HepG2 (cell line): ENCODE measurements around the gene BSND. TPM values are rescaled to one million over a fixed set of nuclear protein-coding genes. Genes with fewer than 3 reads are reported as not detected.

Experiments used
- CBX5 ChIP-seq: sonication (generic); formaldehyde crosslinking; IDR thresholded peaks from 2 replicates; pipeline ENCODE4 v1.4.0; 2020; ENCODE audit warnings: missing genetic modification reagents, borderline replicate concordance
- DRAP1 ChIP-seq: IDR thresholded peaks from 2 replicates; pipeline ENCODE4 v1.6.1; 2016; ENCODE audit warnings: missing genetic modification reagents, missing compliant biosample characterization
- EEA1 ChIP-seq: sonication (generic); formaldehyde crosslinking; IDR thresholded peaks from 2 replicates; pipeline ENCODE4 v1.5.1; 2020; ENCODE audit warnings: mild to moderate bottlenecking, missing genetic modification reagents, borderline replicate concordance
- HMGXB4 ChIP-seq, 2 experiments: sonication (generic) in 1 of 2; formaldehyde crosslinking in 1 of 2; IDR thresholded peaks; 2 replicates each; pipeline versions ENCODE4 v1.4.0 to v1.6.1; 2018 to 2020; ENCODE audit warnings: missing genetic modification reagents in 2 of 2, borderline replicate concordance in 1 of 2, low read depth in 1 of 2, mild to moderate bottlenecking in 1 of 2, missing biosample characterization in 1 of 2
- HNF4A ChIP-seq: sonication (generic); formaldehyde crosslinking; IDR thresholded peaks from 2 replicates; pipeline ENCODE4 v1.4.0; 2020; ENCODE audit warnings: missing genetic modification reagents
- HOXA3 ChIP-seq: sonication (generic); formaldehyde crosslinking; IDR thresholded peaks from 2 replicates; pipeline ENCODE4 v1.5.0; 2020; ENCODE audit warnings: missing genetic modification reagents
- NONO ChIP-seq, 2 experiments: fragments of 450-650 bp in 1 of 2; sonication (generic) in 1 of 2; formaldehyde crosslinking in 1 of 2; IDR thresholded peaks in 1 of 2; conservative IDR thresholded peaks in 1 of 2; 2 replicates each; pipeline versions ENCODE4 v1.6.1 to v1.8.0; 2017 to 2022; ENCODE audit warnings: mild to moderate bottlenecking in 1 of 2, missing genetic modification reagents in 1 of 2, moderate library complexity in 1 of 2
- PITX1 ChIP-seq: sonication (generic); formaldehyde crosslinking; IDR thresholded peaks from 2 replicates; pipeline ENCODE4 v1.5.1; 2020; ENCODE audit warnings: mild to moderate bottlenecking, missing genetic modification reagents
- RELA ChIP-seq: sonication (generic); formaldehyde crosslinking; IDR thresholded peaks from 2 replicates; pipeline ENCODE4 v1.4.0; 2020; ENCODE audit warnings: missing genetic modification reagents
- RXRA ChIP-seq: sonication (generic); formaldehyde crosslinking; IDR thresholded peaks from 2 replicates; pipeline ENCODE4 v1.5.1; 2020; ENCODE audit warnings: missing genetic modification reagents
- SALL1 ChIP-seq: sonication (generic); formaldehyde crosslinking; IDR thresholded peaks from 2 replicates; pipeline ENCODE4 v1.8.0; 2022; ENCODE audit warnings: mild to moderate bottlenecking, missing genetic modification reagents
- SMAD1 ChIP-seq: sonication (generic); formaldehyde crosslinking; IDR thresholded peaks from 2 replicates; pipeline ENCODE4 v1.4.0; 2020; ENCODE audit warnings: missing genetic modification reagents, low read depth, mild to moderate bottlenecking, borderline replicate concordance
- SOX6 ChIP-seq, 2 experiments: fragments of 450-650 bp in 1 of 2; sonication (generic) in 1 of 2; formaldehyde crosslinking in 1 of 2; IDR thresholded peaks; 2 replicates each; pipeline versions ENCODE4 v1.4.0 to v1.6.1; 2017 to 2020; ENCODE audit warnings: antibody characterized with exemption in 1 of 2, mild to moderate bottlenecking in 1 of 2, missing genetic modification reagents in 1 of 2
- SPEN ChIP-seq: sonication (generic); formaldehyde crosslinking; IDR thresholded peaks from 2 replicates; pipeline ENCODE4 v1.5.1; 2020; ENCODE audit warnings: low read depth, mild to moderate bottlenecking, missing genetic modification reagents
- ZFY ChIP-seq: sonication (generic); formaldehyde crosslinking; IDR thresholded peaks from 2 replicates; pipeline ENCODE4 v1.4.0; 2020; ENCODE audit warnings: missing genetic modification reagents
- ZHX1 ChIP-seq: sonication (generic); formaldehyde crosslinking; IDR thresholded peaks from 2 replicates; pipeline ENCODE4 v1.8.1; 2022; ENCODE audit warnings: low read depth, mild to moderate bottlenecking, missing genetic modification reagents
- ZMYM3 ChIP-seq: sonication (generic); formaldehyde crosslinking; IDR thresholded peaks from 2 replicates; pipeline ENCODE4 v1.5.1; 2020; ENCODE audit warnings: mild to moderate bottlenecking, missing genetic modification reagents
- ZNF136 ChIP-seq: sonication (generic); formaldehyde crosslinking; IDR thresholded peaks from 2 replicates; pipeline ENCODE4 v1.8.1; 2022; ENCODE audit warnings: low read depth, mild to moderate bottlenecking, moderate library complexity, missing genetic modification reagents
- ZNF839 ChIP-seq: sonication (generic); formaldehyde crosslinking; IDR thresholded peaks from 2 replicates; pipeline ENCODE4 v1.4.0; 2020; ENCODE audit warnings: missing genetic modification reagents, mild to moderate bottlenecking, borderline replicate concordance
- ZSCAN9 ChIP-seq: IDR thresholded peaks from 2 replicates; pipeline ENCODE4 v1.6.1; 2016; ENCODE audit warnings: borderline replicate concordance
- polyA plus RNA-seq, 8 experiments: library from polyadenylated mRNA; depleted of rRNA in 3 of 8; stranded (reverse) in 7 of 8; unstranded in 1 of 8; fragments of >200 nt; fragmentation: Illumina TruSeq in 4 of 8; extraction: Trizol in 4 of 8; gene quantifications; 2 replicates each; pipeline versions ENCODE4 v1.2.1 to v1.2.3, GENCODE V29; 2011 to 2016; ENCODE audit warnings: low read depth in 4 of 8, missing spikeins in 1 of 8, mixed read lengths in 1 of 8; ENCODE audit not compliant: insufficient read depth in 1 of 8
- total RNA-seq, 5 experiments: library from RNA; depleted of rRNA; stranded (reverse); fragments of >200 nt; fragmentation: Illumina TruSeq; extraction: Trizol; gene quantifications; 2 replicates each; pipeline ENCODE4 v1.2.3, GENCODE V29; 2016; ENCODE audit warnings: low read depth in 1 of 5
- TF ChIP-seq, protein P1 (sequence below): sonication (generic); formaldehyde crosslinking; IDR thresholded peaks from 2 replicates; pipeline ENCODE4 v1.5.1; 2020; ENCODE audit warnings: missing genetic modification reagents, mild to moderate bottlenecking, borderline replicate concordance
- TF ChIP-seq, protein P2 (sequence below): IDR thresholded peaks from 2 replicates; pipeline ENCODE4 v1.6.1; 2012; ENCODE audit warnings: inconsistent platforms

BSND gene
- total and polyA plus RNA-seq, 2 of the 13 experiments (the other 11 are each of a cell fraction or from before 2014, with no cell fraction given), result not detected

GRCh38 chr1:55021942-55022546 lies 23.3 kb downstream of the BSND start (continued):
- TF ChIP-seq PITX1 (peak; percentile 64), SMAD1 (CRISPR knock-in tag) (peak; percentile 66; the same call in 1 of the 2 replicates), EEA1 (CRISPR knock-in tag) (no peak), ZNF839 (no peak), ZMYM3 (CRISPR knock-in tag) (peak; percentile 96), ZSCAN9 (peak; percentile 56; the same call in 1 of the 2 replicates), RELA (no peak), HOXA3 (peak; percentile 38; the same call in 1 of the 2 replicates), NONO (IDR thresholded peaks at IDR 0.05) (no peak), NONO (CRISPR knock-in tag; conservative IDR thresholded peaks at IDR 0.05) (0 out of 2 replicates have a peak, but pooled peaks have one; percentile 49), SALL1 (CRISPR knock-in tag) (peak; percentile 79), CBX5 (CRISPR knock-in tag) (peak; percentile 67; the same call in 1 of the 2 replicates), SOX6 (IDR thresholded peaks at IDR 0.05) (no peak), SOX6 (CRISPR knock-in tag; IDR thresholded peaks at IDR 0.05) (peak; percentile 28; the same call in 1 of the 2 replicates), HNF4A (CRISPR knock-in tag) (0 out of 2 replicates have a peak, but pooled peaks have one; percentile 12), ZNF136 (0 out of 2 replicates have a peak, but pooled peaks have one; percentile 64), ZFY (CRISPR knock-in tag) (peak; percentile 83), HMGXB4 (CRISPR knock-in tag; IDR thresholded peaks at IDR 0.05; ENCODE audit: borderline replicate concordance in 1 of 2, low read depth in 1 of 2) (peak; percentile 50 to 63; a peak in 1 of 4 replicates), ZHX1 (CRISPR knock-in tag) (0 out of 2 replicates have a peak, but pooled peaks have one; percentile 66), SPEN (CRISPR knock-in tag) (peak; percentile 61; the same call in 1 of the 2 replicates), RXRA (peak; percentile 33; the same call in 1 of the 2 replicates), DRAP1 (no peak)
- TF ChIP-seq, protein P1, sequence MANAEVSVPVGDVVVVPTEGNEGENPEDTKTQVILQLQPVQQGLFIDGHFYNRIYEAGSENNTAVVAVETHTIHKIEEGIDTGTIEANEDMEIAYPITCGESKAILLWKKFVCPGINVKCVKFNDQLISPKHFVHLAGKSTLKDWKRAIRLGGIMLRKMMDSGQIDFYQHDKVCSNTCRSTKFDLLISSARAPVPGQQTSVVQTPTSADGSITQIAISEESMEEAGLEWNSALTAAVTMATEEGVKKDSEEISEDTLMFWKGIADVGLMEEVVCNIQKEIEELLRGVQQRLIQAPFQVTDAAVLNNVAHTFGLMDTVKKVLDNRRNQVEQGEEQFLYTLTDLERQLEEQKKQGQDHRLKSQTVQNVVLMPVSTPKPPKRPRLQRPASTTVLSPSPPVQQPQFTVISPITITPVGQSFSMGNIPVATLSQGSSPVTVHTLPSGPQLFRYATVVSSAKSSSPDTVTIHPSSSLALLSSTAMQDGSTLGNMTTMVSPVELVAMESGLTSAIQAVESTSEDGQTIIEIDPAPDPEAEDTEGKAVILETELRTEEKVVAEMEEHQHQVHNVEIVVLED (CRISPR knock-in tag), result 0 out of 2 replicates have a peak, but pooled peaks have one; percentile 15
- TF ChIP-seq, protein P2, sequence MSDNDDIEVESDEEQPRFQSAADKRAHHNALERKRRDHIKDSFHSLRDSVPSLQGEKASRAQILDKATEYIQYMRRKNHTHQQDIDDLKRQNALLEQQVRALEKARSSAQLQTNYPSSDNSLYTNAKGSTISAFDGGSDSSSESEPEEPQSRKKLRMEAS, result peak; percentile 30; the same call in 1 of the 2 replicates
